Measurements from ENCODE around the gene HIVEP1.

Gene HIVEP1

GRCh38 chr6:12012038-12012557 is at the start of gene HIVEP1:
HIVEP1 (plus strand) TSS chr6:12012312; CDS start chr6:12015629, 3,317 bp downstream.
- no peak for DNase-seq

- DNase-seq, result no peak
Observed at GRCh38 chr6:11963756-11964500, 48.2 kb upstream of the HIVEP1 start.

DNA sequence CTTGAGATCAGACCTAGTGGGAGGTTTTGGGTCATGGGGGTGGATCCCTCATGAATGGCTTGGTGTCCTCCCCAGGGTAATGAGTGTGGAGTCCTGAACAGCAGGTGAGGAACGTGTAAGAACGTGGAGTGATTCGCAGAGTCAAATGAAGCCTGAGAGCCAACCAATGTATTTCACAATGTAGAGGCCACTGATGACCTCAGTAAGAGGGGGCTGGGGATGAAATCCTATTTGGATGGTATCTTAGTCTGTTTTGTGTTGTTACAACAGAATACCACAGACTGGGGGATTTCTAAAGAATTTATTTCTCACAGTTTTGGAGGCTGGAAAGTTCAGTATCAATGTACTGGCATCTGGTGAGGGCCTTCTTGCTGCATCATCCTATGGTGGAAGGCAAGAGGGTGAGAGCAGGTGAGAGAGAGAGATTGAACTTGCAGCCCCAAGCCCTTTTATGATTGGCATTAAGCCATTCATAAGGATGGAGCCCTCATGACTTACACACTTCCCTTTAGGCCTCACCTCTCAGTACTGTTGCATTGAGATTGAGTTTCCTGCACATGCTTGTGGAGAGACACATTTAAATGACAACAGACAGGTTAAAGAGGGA is 47.3 kb upstream of the HIVEP1 start:
- no peak for DNase-seq

DNA sequence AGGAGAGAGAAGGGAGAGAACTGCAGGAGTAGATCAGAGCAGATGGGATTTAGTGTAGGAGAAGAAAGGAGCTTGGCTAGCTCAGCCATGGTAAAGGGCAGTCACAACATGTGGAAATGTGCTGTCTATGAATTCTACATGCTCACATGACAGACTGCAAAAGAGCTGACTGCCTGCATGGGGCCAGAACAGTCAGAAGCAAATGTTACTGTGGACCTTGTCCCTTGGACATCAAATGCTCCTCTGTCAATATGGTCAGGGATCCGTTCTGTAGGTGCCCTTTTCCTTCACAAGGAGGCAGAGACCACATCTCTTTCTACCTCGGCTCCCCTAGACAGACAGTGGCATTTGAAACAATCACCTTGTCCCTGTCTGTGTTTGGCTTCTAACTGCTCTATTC is 46.6 kb upstream of the HIVEP1 start:
- DNase-seq, result no peak

DNA sequence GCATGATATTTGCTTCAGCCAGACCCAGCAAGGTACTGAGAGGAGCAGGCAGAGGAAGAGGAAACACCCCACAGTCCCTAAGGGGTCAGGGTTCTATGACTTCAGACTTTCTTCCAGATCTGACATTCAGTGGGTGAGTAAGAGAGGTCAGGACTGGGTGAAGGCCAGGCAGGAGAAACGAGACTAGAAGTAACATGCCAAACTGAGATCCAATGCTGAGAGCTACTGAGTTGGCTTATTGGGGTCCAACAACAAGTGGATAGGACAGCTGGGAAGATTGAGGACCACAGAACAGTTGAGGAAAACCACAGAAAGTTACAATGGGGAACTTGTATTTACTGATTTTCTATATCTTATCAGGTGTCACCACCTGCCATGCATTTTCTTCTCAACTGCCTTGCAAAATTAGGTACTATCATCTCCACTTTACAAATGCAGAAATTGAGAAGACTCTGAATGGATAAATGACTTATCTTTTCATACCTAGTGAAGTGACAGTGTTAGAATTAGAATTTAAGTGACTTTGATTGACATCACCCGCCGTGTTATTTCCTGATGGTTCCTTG is 43.8 kb upstream of the HIVEP1 start:
- no peak for DNase-seq

DNA sequence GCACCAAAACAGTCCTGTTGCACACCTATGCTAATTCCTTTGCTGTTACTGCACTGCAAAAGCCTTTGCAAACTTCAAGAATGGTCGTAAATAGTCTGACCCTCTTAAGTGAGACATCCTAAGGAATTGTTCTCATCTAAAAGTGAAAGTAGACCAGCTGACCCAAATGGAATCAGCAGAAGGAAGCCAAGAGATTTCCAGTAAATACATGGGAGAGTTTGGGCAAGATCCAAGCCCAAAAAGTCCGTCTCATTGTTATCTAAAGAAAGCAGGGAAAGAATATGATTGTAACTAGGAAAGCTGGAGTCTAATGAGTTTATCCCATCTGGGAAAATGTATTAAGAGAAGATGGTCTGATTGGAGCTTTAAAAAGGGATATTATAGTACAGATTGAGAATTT is 43.0 kb upstream of the HIVEP1 start:
- no peak for DNase-seq

DNA sequence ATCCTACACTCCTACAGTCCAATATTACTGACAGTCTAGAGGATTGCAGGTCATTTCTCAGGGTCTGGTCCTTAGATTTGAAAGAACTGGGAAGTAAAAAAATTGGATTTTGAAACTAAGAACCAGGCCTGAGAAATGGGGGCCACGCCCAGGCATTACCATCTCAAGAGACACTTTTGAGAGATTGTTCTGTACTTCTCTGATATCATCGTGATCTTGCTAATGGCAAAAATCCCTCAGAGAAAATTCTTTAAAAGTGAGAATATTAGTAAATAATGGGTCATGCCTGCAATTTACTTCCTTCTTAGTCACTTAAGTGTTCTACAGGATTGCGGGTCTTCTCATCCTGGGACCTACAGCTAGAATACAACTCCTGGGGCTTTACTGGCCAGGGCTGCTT is 42.0 kb upstream of the HIVEP1 start:
- DNase-seq, result no peak

GRCh38 chr6:11971154-11971553 is 41.0 kb upstream of the HIVEP1 start:
- no peak for DNase-seq

DNA sequence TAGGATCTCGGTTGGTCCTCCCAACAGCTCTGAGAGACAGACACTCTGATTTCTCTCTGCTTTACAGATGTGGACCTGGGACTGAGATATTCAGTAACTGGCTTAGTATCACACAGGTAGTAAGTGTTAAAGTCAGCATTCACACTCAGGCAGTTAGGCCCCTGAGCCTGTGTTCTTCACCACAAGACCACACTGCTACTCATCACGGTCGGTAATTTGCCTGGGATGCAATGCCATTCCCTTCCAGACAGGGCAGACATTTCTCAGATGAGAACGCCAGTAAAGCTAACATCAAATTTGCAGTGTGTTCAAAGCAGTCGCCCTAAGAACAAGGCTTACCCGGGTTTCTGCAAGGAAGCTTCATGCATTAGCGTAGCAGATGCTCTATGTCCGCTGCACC is 39.8 kb upstream of the HIVEP1 start:
- no peak for DNase-seq

GRCh38 chr6:11972806-11973205 is 39.3 kb upstream of the HIVEP1 start:
- DNase-seq, result no peak

GRCh38 chr6:11973238-11973637 is 38.9 kb upstream of the HIVEP1 start:
- DNase-seq, result no peak

DNA sequence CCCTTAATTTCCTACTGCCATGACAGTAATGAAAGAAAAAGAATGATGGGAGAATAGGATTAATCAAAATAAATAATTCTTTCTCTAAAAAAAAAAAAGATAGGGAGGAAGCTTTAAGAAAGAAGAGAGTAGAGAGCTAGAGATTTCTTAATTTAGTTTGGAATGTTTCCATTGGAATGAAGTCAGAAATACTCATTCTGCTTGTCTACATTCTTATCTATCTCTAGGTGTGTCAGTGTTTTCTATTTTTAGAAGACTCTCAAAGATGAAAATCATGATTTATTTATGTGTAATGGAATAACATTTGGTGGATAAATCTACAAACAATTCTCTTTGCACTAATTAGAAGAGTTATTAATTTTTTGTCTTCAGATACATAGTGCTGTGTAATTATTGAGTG is 38.0 kb upstream of the HIVEP1 start:
- DNase-seq, result no peak

DNA sequence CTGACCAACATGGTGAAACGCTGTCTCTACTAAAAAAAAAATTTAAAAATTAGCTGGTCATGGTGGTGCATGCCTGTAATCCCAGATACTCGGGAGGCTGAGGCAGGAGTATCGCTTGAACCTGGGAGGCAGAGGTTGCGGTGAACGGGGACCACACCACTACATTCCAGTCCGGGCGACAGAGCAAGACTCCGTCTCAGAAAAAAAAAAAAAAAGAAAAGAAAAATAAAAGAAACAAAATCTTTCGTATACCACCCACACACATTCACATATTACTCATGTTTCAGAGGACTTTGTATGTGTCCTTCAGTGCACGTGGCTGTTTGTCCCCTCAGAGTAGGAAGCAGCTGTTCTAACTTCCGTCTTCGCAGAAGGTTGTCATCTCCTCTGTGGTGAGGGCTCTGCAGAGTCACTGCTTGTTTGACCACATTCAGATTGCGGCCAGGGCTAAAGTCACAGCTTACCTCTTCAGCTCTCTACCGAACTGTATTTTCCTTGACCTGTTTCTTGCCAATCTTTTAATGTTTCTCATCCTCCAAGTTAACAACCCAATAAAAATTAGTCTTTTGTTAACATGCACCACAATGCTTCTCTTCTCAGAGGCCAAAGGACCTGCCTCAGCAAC is 36.6 kb upstream of the HIVEP1 start:
- DNase-seq, result peak; percentile 26

GRCh38 chr6:11976489-11976888 is 35.6 kb upstream of the HIVEP1 start:
- DNase-seq, result no peak

DNA sequence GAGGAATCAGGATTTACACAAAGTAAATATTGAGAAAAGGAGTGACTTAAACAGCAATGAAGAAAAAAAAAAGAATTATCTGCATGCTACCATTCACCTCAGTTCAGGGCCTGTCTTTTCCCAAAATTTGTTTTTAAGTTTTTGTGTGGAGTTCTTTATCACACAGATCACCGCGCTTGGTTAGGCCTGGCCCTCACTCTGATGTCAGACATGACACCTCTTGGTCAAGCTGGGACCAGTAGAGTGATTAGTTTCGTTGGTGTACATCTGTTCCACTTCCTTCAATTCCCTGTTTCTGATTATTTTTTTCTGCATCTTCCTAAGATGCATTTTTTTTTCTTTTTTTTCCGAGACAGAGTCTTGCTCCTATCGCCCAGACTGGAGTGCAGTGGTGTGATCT is 34.9 kb upstream of the HIVEP1 start:
- DNase-seq, result no peak

- DNase-seq, result no peak
Observed at GRCh38 chr6:11977738-11978137, 34.4 kb upstream of the HIVEP1 start.

DNA sequence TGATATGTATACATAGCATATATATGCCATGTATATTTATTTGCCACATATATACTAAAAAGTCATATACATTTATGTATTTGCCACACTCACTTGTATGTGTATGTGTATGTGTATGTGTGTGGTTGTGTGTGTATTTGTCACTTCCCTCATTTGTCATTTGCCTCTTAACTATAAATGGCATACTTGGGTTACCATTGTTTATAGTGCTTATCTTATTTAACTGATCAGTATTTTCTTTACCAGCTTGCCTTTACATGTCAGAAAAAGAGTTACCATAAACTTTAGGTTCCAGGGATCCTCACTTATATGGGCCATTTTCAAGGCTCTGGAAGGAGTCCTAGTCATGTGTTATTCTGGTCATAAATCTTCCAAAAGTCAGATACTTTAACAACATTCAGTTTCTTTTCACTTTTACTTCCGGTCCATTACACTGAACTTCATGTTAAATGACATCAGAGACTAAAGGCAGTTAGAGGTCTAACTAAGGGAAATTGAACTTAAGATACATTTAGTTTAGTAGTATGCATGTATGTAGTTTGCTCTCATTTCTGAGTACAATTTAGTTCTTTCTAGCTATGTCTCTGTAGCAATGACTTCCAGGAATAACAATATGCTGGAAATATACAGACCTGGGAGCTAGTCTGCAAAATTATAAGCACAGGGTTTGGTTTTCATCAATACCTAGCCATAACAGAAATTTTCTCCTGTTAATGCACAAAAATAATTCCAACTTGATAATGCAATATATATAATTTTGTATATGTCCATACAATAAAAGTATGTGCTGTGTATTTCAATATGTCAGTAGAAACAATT is 33.7 kb upstream of the HIVEP1 start:
- DNase-seq, result no peak

DNA sequence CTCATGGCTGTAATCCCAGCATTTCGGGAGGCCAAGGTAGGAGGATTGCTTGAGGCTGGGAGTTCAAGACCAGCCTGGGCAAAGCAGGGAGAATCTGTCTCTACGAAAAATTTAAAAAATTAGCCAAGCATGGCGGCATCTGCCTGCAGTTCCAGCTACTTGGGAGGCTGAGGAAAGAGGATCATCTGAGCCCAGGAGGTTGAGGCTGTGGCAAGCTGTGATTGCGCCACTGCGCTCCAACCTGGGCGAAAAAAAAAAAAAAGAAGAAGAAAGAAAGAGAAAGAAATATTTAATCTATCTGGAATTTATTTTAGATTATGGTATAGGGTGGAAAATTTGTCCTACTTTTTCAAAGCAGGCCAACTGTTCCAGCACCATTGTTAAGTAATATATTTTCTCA is 32.2 kb upstream of the HIVEP1 start:
- no peak for DNase-seq

GRCh38 chr6:11983306-11983705 is 28.8 kb upstream of the HIVEP1 start:
- DNase-seq, result no peak

- DNase-seq, result no peak
Observed at GRCh38 chr6:11987386-11987785, 24.7 kb upstream of the HIVEP1 start.

DNA sequence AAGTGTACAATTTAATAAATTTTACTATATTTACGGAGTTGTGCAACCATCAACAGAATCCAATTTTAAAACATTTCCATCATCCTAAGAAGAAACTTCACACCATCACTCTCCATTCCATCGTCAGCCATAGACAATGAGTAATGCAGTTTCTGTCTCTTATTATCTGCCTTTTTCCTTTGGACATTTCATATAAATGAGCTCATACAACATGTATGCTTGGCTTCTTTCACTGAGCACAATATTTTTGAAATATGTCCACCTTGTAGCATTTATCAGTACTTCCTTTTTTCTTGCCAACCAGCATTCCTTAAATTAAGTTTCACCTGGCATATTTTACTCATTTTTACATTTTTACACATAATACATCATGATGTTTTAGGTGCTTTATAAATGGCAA is 22.7 kb upstream of the HIVEP1 start:
- no peak for DNase-seq

GRCh38 chr6:11992086-11992485 is 20.0 kb upstream of the HIVEP1 start:
- no peak for DNase-seq

All from CD4-positive, alpha-beta T cell treated with Interleukin-6 for 4 hours (primary cell).